Measurements from ENCODE around the gene SNHG17.
A peak's percentile ranks its signal among the peaks of the same experiment; 100 is the strongest.
"Not testable (repeated sequence)": the region's sequence is repeated elsewhere in the genome, so short reads cannot be mapped to it uniquely, and the experiment has no call there.

SNHG17 gene

DNA sequence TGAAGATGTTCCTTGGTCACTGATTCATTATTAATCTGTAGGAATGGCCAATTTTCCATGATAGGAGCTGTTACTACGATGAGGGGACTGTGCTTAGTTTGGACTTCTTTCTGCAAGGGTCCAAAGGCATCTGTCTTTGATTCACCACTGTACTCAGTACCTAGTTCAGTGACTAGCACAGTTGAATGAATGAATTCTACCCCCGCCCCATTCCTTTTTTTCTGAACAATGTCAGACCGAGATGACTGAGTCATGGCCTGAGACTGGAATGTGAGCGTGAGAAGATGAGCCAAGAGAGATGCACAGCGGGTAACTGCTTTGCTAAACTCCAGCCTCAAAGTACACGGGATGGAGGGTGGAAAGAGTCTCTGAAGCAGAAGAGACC, 419 bp upstream of the SNHG17 start:
- Mint-ChIP-seq H3K36me3 (ENCODE audit: low read depth) (peaks cover 47% of the 10 kb centered on the region), H3K27ac (peak overlapping the region; percentile 99), H3K4me3 (peak overlapping the region; percentile 98), H3K27me3 (peaks cover 4% of the 10 kb centered on the region), H3K4me1 (ENCODE audit: low read depth) (peaks cover 30% of the 10 kb centered on the region), H3K9me3 (no peaks in the 10 kb centered on the region)
- no peak for DNase-seq

DNA sequence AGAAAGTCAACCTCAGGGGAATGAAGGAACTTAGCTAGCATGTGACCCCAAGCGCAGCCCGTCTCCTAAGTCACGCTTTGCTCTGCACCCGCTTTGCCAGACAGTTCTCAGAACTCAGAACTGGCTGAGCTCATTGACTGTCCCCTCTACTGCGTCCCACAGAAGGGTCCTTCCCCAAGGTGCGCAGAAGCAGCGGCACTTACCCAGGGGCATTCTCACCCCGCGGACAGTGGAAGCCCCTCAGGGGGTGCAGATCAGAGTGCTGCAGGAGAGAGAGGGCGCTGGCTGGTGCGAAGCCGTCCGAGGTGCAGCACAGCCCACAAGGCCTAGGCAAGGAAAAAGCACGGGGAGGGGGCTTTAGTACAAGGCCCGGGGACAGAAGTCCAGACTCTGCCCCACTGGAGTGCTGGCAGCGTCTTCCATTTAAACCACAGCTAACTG, 807 bp downstream of the SNHG17 start:
- Mint-ChIP-seq H3K9me3 (no peaks in the 10 kb centered on the region), H3K27ac (peak overlapping the region; percentile 99), H3K27me3 (peaks cover 4% of the 10 kb centered on the region), H3K4me1 (ENCODE audit: low read depth) (peaks cover 38% of the 10 kb centered on the region), H3K36me3 (ENCODE audit: low read depth) (peaks cover 58% of the 10 kb centered on the region), H3K4me3 (peak overlapping the region; percentile 98)
- peak; percentile 72 for DNase-seq

DNA sequence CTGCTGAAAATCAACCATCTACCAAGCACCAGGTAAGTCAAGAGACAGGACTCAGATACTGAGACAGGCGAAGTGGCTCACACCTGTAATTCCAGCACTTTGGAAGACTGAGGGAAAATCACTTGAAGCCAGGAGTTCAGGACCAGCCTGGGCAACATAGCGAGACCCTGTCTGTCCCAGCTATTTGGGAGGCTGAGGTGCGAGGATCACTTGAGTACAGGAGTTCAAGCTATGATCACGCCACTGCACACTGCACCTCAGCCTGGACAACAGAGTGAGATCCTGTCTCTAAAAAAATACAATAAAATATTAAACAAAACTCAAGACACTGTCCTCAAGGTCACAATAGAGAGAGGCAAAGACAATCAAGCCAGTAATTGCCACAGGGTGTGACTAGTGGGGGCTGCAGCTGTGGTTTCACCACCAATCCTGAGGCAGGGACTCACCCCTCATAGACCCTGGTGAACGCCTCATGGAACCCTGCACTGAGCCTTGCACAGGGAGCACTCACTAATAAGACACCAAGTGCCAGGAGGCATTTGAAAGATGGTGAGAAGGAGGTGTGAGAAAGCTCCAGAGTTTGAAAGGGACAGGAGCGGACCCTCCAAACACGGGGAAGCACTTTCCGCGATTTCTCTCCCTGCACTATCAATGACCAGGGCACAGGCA, 1.7 kb downstream of the SNHG17 start:
- Mint-ChIP-seq H3K36me3 (ENCODE audit: low read depth) (peaks cover 67% of the 10 kb centered on the region), H3K27ac (peak overlapping the region; percentile 99), H3K27me3 (peaks cover under 1% of the 10 kb centered on the region), H3K4me3 (peak overlapping the region; percentile 98), H3K9me3 (no peaks in the 10 kb centered on the region), H3K4me1 (ENCODE audit: low read depth) (peaks cover 46% of the 10 kb centered on the region)
- no peak for DNase-seq

DNA sequence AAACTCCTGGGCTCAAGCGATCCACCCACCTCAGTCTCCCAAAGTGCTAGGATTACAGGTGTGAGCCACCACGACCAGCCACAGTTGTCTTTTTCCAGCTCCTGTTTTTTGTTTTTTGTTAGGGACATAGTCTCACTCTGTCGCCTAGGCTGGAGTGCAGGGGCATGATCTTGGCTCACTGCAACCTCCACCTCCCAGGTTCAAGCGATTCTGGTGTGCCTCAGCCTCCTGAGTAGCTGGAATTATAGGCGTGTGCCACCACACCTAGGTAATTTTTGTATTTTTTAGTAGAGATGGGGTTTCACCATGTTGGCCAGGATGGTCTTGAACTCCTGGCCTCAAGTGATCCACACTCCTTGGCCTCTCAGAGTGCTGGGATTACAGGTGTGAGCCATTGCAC, 2.3 kb downstream of the SNHG17 start:
- peak overlapping the region; percentile 99 for H3K27ac Mint-ChIP-seq
- not testable (repeated sequence) for DNase-seq, H3K27me3 Mint-ChIP-seq, H3K9me3 Mint-ChIP-seq
- H3K4me1 Mint-ChIP-seq (ENCODE audit: low read depth): peaks cover 52% of the 10 kb centered on the region
- H3K36me3 Mint-ChIP-seq (ENCODE audit: low read depth): peaks cover 73% of the 10 kb centered on the region
- peak overlapping the region; percentile 98 for H3K4me3 Mint-ChIP-seq

DNA sequence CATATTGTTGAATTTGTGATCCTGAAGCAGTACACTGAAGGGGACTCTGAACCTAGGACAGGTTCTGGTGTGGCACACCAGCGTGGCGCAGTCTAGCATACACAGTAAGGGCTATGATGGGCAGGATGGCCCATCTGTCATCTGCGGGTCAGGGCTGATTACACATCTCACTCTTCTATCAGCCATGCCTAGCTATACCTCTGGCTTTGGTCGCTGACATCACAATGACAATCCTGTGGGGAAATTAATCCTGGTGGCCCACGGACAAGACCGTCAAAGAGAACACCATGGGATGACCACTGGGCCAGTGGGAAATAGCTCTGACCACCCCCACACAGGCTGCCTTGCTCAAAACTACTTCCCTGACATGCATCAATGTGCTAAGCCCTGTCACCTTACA, 2.8 kb downstream of the SNHG17 start:
- Mint-ChIP-seq H3K36me3 (ENCODE audit: low read depth) (peaks cover 79% of the 10 kb centered on the region), H3K4me3 (peak overlapping the region; percentile 98), H3K27me3 (no peaks in the 10 kb centered on the region), H3K27ac (peak overlapping the region; percentile 99), H3K4me1 (ENCODE audit: low read depth) (peaks cover 58% of the 10 kb centered on the region), H3K9me3 (no peaks in the 10 kb centered on the region)
- no peak for DNase-seq

DNA sequence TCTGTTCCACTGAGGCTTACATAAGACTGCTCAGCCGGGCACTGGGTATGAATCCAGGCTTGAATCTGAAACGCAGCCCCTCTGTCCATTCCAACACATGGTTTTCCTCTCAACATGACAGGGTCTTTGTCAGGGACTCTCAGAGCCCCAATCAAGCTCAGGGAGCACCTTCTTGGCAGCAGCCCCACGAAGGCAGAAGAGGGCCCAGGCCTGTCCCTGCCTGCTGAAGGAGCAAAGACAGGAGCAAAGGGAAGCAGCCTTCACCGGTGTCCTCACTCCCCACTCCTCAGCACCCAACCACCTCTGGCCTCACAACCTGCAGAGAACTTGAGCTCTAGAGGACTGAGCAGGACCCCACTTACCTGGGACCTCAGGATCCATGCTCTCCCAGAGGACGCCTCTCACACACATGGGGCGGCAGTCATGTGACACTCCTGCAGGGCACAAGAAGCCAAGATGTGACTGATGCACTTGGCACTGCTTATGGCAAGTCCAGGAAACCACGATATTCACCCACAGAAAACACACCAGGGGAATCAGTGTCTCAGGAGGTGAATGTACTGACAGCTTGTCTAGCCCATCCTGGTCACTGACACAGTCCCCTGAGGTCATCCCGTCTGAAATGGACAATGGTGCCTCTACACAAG, 4.3 kb downstream of the SNHG17 start:
- Mint-ChIP-seq H3K36me3 (ENCODE audit: low read depth) (peaks cover 94% of the 10 kb centered on the region), H3K4me3 (peak overlapping the region; percentile 98), H3K4me1 (ENCODE audit: low read depth) (peaks cover 73% of the 10 kb centered on the region), H3K27me3 (no peaks in the 10 kb centered on the region), H3K9me3 (no peaks in the 10 kb centered on the region), H3K27ac (peak overlapping the region; percentile 99)
- DNase-seq: no peak

DNA sequence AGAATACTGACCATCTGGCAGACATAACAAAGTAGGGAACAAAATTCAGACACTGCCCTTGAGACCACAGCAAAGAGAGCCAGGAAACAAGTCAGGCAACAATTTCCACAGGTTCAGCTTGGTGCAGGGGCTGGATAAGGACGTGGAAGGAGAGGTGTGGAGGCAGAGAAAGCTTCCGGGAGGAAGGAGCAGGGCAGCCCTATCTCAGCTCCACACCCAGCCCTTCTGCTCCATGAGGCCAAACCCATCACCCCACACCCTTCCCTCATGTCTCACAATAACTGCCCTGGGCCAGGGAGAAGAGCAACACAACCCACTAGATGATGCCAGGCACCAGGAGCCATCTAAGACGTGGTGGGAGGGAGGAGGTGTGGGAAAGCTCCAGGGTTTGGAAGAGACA, 5.8 kb downstream of the SNHG17 start:
- H3K4me3 Mint-ChIP-seq: peak overlapping the region; percentile 31
- H3K9me3 Mint-ChIP-seq: no peaks in the 10 kb centered on the region
- DNase-seq: no peak
- H3K4me1 Mint-ChIP-seq (ENCODE audit: low read depth): peaks cover 79% of the 10 kb centered on the region
- H3K36me3 Mint-ChIP-seq (ENCODE audit: low read depth): peaks cover 99% of the 10 kb centered on the region
- H3K27ac Mint-ChIP-seq: peak overlapping the region; percentile 88
- no peaks in the 10 kb centered on the region for H3K27me3 Mint-ChIP-seq

DNA sequence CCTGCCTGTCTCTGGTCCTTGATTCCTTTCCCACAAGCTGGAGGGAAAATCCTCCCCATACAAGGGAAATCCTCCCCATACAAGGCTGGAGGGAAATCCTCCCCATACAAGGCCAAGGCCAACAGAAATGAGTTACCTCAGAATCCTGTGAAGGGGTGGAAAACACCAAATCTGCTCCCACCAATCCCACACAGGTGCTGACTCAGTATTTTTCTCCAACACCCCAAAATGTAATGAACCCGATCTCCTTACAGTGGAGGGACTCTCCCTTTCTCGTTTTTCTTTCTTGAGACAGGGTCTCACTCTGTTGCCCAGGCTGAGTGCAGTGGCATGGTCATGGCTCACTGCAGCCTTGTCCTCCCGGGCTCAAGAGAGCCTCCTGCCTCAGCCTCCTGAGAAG, 6.3 kb downstream of the SNHG17 start:
- H3K27ac Mint-ChIP-seq: peak overlapping the region; percentile 88
- H3K4me1 Mint-ChIP-seq (ENCODE audit: low read depth): peaks cover 81% of the 10 kb centered on the region
- DNase-seq: no peak
- peaks cover 98% of the 10 kb centered on the region for H3K36me3 Mint-ChIP-seq (ENCODE audit: low read depth)
- no peak overlapping the region for H3K4me3 Mint-ChIP-seq
- H3K9me3 Mint-ChIP-seq: no peaks in the 10 kb centered on the region
- H3K27me3 Mint-ChIP-seq: no peaks in the 10 kb centered on the region

DNA sequence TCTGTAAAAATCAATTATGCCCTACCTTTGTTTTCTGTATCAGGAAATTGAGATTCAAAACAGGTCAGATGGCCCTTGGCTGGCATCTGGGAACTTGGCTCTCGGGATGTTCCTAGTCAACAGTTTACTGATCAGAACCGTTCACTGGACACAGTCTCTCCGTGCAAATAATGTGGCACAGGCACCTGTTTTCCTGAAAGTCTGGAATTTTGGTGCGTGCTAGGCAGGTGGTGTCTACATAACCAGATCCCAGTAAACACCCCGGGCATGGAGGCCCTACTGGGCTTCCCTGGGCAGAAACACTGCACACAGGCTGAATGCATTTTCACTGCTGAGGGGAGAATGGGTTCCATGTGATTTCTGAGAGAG, 7.5 kb downstream of the SNHG17 start:
- peaks cover 98% of the 10 kb centered on the region for H3K36me3 Mint-ChIP-seq (ENCODE audit: low read depth)
- H3K4me3 Mint-ChIP-seq: no peak overlapping the region
- peak overlapping the region; percentile 88 for H3K27ac Mint-ChIP-seq
- no peaks in the 10 kb centered on the region for H3K27me3 Mint-ChIP-seq
- no peak for DNase-seq
- no peaks in the 10 kb centered on the region for H3K9me3 Mint-ChIP-seq
- H3K4me1 Mint-ChIP-seq (ENCODE audit: low read depth): peaks cover 74% of the 10 kb centered on the region

DNA sequence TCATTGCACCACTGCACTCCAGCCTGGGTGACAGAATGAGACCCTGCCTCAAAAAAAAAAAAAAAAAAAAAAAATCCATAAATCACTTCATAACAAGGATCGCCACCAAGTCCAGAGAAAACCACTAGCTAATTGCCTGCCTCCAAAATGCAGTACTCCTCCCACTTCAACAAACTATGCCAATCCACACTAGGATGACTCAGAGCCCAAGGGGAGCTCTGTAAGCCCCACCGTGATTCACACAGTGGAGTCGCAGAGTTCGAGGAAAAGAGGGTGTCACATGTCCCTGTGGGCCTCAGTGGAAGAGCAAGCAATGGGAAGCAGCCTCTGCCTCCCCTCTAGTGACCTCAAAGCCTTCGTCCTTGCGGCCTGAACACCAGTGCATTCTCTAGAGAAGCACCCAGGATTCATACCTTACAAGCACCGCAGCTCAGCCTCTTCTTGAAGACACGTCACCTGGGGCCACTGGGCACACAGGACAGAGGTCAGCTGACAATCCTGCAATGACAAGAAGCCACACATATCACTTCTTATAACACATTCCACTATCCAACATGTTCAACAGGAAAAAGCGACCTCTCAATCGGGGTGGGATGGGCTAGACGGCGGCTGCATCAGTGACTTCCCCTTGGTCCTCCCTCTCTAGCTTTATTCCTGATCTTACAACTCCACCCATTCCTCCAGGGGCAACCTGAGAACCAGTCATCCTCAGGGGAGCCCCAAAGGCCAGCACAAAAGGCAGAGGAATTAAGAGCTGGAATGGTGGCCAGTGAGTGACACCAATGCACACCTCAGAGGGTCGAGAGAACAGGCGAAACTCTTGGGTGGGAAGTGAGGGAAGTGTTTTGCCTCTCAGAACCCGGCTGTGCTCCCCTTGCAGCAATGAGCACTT, 8.9 kb downstream of the SNHG17 start:
- Mint-ChIP-seq H3K4me1 (ENCODE audit: low read depth) (peaks cover 64% of the 10 kb centered on the region), H3K9me3 (no peaks in the 10 kb centered on the region), H3K27me3 (no peaks in the 10 kb centered on the region), H3K36me3 (ENCODE audit: low read depth) (peaks cover 98% of the 10 kb centered on the region), H3K27ac (peak overlapping the region; percentile 88), H3K4me3 (no peak overlapping the region)
- no peak for DNase-seq

DNA sequence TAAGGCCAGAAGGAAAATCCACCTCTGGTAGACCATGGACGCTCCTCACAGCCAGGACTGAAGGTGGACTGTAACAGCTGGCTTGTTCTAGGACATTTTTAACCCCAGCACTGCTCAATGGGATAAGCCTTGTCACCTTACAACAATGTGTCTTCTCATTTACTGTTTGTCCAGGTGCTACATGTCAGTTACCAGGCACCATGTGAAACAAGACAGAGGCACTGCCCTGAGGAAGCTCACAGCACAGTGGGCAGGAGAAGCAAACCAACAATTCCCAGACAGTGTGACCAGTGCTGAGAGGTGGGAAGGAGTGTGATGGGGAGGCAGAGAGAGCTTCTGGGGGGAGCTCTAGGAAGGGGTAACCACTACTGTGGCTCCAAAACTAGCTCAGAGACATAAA, 10.7 kb downstream of the SNHG17 start:
- Mint-ChIP-seq H3K27ac (peak overlapping the region; percentile 82), H3K4me3 (no peak overlapping the region), H3K36me3 (ENCODE audit: low read depth) (peaks cover 99% of the 10 kb centered on the region), H3K9me3 (no peaks in the 10 kb centered on the region), H3K4me1 (ENCODE audit: low read depth) (peaks cover 51% of the 10 kb centered on the region), H3K27me3 (no peaks in the 10 kb centered on the region)
- no peak for DNase-seq

DNA sequence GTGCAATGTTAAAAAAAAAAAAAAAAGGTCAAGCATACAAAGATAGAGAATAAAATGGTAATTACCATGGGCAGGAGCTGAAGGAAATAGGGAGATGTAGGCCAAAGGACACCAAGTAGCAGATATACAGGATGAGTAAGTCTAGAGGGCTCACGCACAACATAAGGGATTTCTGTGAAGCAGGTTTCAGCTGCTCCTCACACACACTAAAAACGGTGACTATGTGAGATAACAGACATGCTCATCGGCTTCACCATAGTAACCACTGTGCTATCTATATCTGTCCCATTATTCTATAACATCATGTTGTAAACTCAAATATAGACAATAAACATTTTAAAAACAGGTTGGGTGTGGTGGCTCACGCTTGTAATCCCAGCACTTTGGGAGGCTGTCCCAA, 11.6 kb downstream of the SNHG17 start:
- Mint-ChIP-seq H3K36me3 (ENCODE audit: low read depth) (peaks cover 99% of the 10 kb centered on the region), H3K27me3 (no peaks in the 10 kb centered on the region), H3K4me1 (ENCODE audit: low read depth) (peaks cover 42% of the 10 kb centered on the region), H3K27ac (peak overlapping the region; percentile 26), H3K9me3 (no peaks in the 10 kb centered on the region), H3K4me3 (no peak overlapping the region)
- no peak for DNase-seq

DNA sequence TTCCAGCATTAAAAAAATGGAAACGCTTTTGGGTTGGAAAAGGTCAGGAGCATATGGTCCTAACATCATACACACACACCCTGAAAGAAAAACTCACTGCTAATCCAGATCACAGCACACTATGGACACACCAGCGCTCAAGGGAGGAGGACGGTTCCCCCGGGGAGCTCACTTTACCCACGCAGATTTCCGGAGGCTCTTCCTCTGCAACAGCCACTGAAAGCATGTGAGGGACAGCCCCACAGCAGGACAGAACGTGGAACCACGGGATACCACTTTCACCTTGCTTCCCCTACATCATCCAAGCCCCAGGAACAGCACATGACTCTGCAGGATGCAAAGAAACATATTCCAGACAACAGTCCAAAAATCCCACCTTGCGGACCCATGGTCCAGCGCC, 13.2 kb downstream of the SNHG17 start:
- Mint-ChIP-seq H3K4me1 (ENCODE audit: low read depth) (peaks cover 26% of the 10 kb centered on the region), H3K27me3 (no peaks in the 10 kb centered on the region), H3K9me3 (no peaks in the 10 kb centered on the region), H3K4me3 (no peak overlapping the region), H3K27ac (peak overlapping the region; percentile 61), H3K36me3 (ENCODE audit: low read depth) (peaks cover 96% of the 10 kb centered on the region)
- no peak for DNase-seq

DNA sequence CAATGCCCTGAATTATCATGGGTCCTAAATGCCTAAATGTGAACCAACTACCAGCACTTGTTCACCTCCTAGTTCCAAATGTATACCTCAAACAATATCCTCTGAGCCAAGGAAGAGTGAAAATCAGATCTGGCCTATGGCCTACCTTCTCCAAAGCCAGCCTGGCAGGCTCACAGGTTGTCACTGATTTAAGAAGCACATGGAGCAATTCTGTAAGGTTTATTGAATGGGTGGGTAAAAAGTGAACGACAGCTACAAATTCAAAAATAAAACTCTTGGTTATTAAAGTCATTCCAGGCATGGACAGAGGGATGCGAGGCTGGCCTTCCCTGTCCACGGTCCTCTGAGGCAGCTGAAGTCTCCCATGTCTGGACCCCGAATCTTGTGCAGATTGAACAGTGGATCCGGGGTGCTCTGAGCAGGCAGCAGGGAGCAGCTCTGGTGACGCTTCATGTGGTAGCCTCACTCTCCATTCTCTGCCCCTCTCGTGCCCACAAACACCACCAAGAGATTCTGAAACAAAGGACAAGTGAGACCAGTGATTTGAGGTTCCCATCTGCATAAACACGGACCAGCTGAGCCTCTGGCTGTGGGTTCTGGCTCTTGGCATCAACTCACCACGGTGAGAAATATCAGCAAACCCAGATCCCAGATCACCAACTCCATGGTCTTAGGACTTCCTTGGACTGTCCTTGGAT, 14.6 kb downstream of the SNHG17 start:
- Mint-ChIP-seq H3K27ac (peak overlapping the region; percentile 83), H3K27me3 (no peaks in the 10 kb centered on the region), H3K9me3 (no peaks in the 10 kb centered on the region), H3K4me1 (ENCODE audit: low read depth) (peaks cover 14% of the 10 kb centered on the region), H3K4me3 (no peak overlapping the region), H3K36me3 (ENCODE audit: low read depth) (peaks cover 95% of the 10 kb centered on the region)
- DNase-seq: no peak
